Measurements from ENCODE around the gene CEP70. TPM values are rescaled to one million over a fixed set of nuclear protein-coding genes. Genes with fewer than 3 reads are reported as not detected.
"Not testable (repeated sequence)": the region's sequence is repeated elsewhere in the genome, so short reads cannot be mapped to it uniquely, and the experiment has no call there.

The CEP70 gene
- total RNA-seq, 5 donors from 2014 or later (not counting 1 experiment from before 2014, with no cell fraction given): 14.5 to 23.4 (median 21.7) TPM

DNA sequence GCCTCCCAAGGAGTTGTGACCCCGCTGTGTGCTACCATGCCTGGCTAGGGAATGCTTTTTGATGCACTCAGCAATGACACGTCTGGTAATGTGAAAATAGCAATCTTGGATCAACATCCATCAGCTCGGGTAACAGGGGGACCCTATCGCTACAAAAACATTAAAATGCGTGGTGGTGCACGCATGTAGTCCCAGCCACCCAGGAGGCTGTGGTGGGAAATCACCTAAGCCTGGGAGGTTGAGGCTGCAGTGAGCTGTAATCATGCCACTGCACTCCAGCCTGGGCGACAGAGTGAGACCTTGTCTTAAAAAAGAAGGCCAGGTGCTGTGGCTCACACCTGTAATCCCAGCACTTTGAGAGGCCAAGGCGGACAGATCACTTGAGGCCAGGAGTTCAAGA is 140.1 kb downstream of the CEP70 start:
- H3K27ac Mint-ChIP-seq; H3K4me1 ChIP-seq (ENCODE audit: control insufficient read depth in 1 of 2, extremely low read depth in 1 of 2, insufficient read depth in 2 of 2, low read length in 2 of 2); ATAC-seq (replicated peaks in 1 of 4); H3K4me3 ChIP-seq (ENCODE audit: control insufficient read depth in 1 of 2, extremely low read depth in 1 of 2, low read length in 1 of 2); POLR2A ChIA-PET; H3K27ac ChIP-seq (ENCODE audit: low read length); CTCF ChIA-PET; H3K36me3 ChIP-seq (ENCODE audit: control insufficient read depth in 2 of 2, extremely low read depth in 1 of 2, insufficient read depth in 1 of 2, low read length in 1 of 2); H3K9me3 Mint-ChIP-seq; DNase-seq; H3K4me3 Mint-ChIP-seq; H3K27me3 Mint-ChIP-seq; H3K9me3 ChIP-seq; H3K36me3 Mint-ChIP-seq: not testable (repeated sequence)
- 76% methylated on average over 7 of the region's 8 CpGs for WGBS (ENCODE audit: insufficient coverage)
- H3K4me1 Mint-ChIP-seq: peaks cover 0 to 11% (median 6%) of the 10 kb centered on the region in 3 donors
- H3K27me3 ChIP-seq (replicated peaks in 1 of 2; ENCODE audit: control insufficient read depth in 2 of 2, extremely low read depth in 1 of 2, insufficient read depth in 2 of 2, low read length in 1 of 2): peaks cover 0 to 15% of the 10 kb centered on the region in 2 experiments

DNA sequence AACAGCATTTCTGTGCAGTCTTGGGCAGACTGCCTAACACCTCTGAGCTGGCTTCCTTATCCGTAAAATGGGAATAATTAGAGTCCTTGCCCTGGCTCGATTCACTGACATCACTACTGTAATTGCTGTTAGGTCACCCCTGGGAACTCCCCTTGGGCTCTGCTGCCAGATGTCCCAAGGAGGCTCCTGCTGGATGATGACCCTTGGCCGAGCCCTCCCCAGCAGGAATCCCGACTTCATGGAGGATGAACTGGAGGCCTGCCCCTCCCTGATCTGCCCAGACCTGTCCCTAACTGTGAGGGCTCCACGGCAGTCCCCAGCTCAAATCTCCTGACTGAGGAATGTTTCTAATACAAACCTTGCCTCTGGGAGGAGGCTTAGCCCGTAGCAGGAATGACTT is 141.6 kb downstream of the CEP70 start:
- H3K27me3 Mint-ChIP-seq: peaks cover 2 to 6% of the 10 kb centered on the region in 2 donors
- H3K27ac Mint-ChIP-seq: no peak overlapping the region
- Histone ChIP-seq H3K27ac (ENCODE audit: low read length) (no peak overlapping the region), H3K9me3 (no peaks in the 10 kb centered on the region), H3K27me3 (replicated peaks in 1 of 2; ENCODE audit: control insufficient read depth in 2 of 2, extremely low read depth in 1 of 2, insufficient read depth in 2 of 2, low read length in 1 of 2) (peaks cover 0 to 15% of the 10 kb centered on the region in 2 experiments), H3K4me3 (ENCODE audit: control insufficient read depth in 1 of 2, extremely low read depth in 1 of 2, low read length in 1 of 2) (no peak overlapping the region), H3K4me1 (ENCODE audit: control insufficient read depth in 1 of 2, extremely low read depth in 1 of 2, insufficient read depth in 2 of 2, low read length in 2 of 2) (peaks cover 0 to 8% of the 10 kb centered on the region in 2 experiments), H3K36me3 (ENCODE audit: control insufficient read depth in 2 of 2, extremely low read depth in 1 of 2, insufficient read depth in 1 of 2, low read length in 1 of 2) (no peaks in the 10 kb centered on the region)
- DNase-seq (no peak), ATAC-seq (replicated peaks in 1 of 4) (no peak)
- peaks cover 0 to 11% (median 6%) of the 10 kb centered on the region in 3 donors for H3K4me1 Mint-ChIP-seq
- CTCF ChIA-PET: no interaction called here
- H3K4me3 Mint-ChIP-seq: no peak overlapping the region
- POLR2A ChIA-PET: no interaction called here
- H3K36me3 Mint-ChIP-seq: no peaks in the 10 kb centered on the region
- no peaks in the 10 kb centered on the region for H3K9me3 Mint-ChIP-seq
- WGBS (ENCODE audit: insufficient coverage): 80% methylated on average over 4 of the region's 6 CpGs

DNA sequence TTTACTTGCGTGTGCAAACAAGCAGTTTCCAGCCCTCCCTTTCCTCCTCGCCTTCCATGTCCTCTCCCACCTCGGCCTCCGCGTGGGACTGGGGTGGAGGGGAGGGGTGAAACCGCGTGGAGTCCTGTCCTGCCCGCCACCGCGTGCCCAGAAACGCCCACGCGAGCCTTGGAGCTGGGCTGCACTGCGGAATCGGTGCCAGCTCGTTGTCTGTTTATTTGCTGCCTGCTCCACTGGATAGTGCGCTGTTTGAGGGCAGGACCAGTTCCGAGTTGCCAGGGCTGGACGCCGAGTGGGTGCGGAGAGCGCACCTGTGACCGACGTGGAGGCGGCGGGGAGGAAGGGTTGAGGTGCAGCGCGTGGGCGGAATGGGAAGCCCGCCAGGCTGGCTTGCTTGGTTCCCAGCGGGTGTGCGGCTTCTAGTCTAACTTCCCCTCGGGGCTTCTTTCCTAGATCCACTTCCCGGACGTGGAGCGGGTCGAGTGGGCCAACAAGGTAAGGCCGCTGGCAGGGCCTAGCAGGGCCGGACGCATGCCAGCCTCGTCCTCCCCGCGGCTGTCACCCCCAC is 142.4 kb downstream of the CEP70 start:
- CTCF ChIA-PET: no interaction called here
- DNase-seq: no peak
- peaks cover 0 to 13% of the 10 kb centered on the region in 2 experiments for H3K27me3 ChIP-seq (replicated peaks in 1 of 2; ENCODE audit: control insufficient read depth in 2 of 2, extremely low read depth in 1 of 2, insufficient read depth in 2 of 2, low read length in 1 of 2)
- H3K4me1 Mint-ChIP-seq: peaks cover 0 to 9% (median 6%) of the 10 kb centered on the region in 3 donors
- no peak overlapping the region for H3K27ac Mint-ChIP-seq
- H3K36me3 ChIP-seq (ENCODE audit: control insufficient read depth in 2 of 2, extremely low read depth in 1 of 2, insufficient read depth in 1 of 2, low read length in 1 of 2): no peaks in the 10 kb centered on the region
- POLR2A ChIA-PET: no interaction called here
- H3K9me3 ChIP-seq: no peaks in the 10 kb centered on the region
- no peak overlapping the region for H3K27ac ChIP-seq (ENCODE audit: low read length)
- no peaks in the 10 kb centered on the region for H3K36me3 Mint-ChIP-seq
- no peaks in the 10 kb centered on the region for H3K9me3 Mint-ChIP-seq
- peaks cover 0 to 8% of the 10 kb centered on the region in 2 experiments for H3K4me1 ChIP-seq (ENCODE audit: control insufficient read depth in 1 of 2, extremely low read depth in 1 of 2, insufficient read depth in 2 of 2, low read length in 2 of 2)
- ATAC-seq (replicated peaks in 1 of 4): no peak
- WGBS (ENCODE audit: insufficient coverage): 90% methylated on average over 30 of the region's 43 CpGs
- H3K4me3 Mint-ChIP-seq: no peak overlapping the region
- peaks cover 2 to 6% of the 10 kb centered on the region in 2 donors for H3K27me3 Mint-ChIP-seq
- H3K4me3 ChIP-seq (ENCODE audit: control insufficient read depth in 1 of 2, extremely low read depth in 1 of 2, low read length in 1 of 2): no peak overlapping the region

DNA sequence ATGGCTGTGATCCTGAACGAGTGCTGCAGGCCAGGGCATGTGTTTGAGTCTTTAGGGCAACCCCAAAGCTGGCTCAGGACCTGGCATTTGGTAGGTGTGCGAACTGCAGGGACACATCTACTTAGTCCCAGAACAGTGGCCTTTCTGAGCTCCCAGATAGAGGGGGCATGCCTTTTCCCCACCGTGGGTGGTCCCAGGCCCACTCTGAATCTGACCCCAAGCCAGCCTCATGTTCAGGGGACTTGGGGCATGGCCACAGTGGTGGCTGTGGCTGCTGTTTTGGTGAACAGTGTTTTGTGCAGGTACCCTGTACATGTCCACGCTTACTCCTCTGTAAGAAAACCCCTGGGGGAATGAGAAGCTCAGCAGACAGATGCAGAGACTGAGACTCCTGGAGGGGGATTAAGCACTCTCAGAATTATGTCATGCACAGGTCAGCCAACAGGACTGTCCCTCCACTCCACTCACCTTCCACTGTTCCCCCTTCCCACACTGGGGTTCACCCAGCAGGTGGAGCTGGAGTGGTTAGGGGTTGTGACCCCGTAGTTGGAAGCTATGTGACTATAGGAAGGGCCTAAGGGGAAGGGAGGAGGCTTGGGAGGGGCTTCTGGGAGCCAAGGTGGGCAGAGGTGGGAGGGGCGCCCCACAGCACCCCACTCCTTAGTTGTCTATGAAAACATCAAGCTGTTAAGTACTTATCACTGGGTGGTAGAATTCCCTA is 143.2 kb downstream of the CEP70 start:
- Histone ChIP-seq H3K27me3 (replicated peaks in 1 of 2; ENCODE audit: control insufficient read depth in 2 of 2, extremely low read depth in 1 of 2, insufficient read depth in 2 of 2, low read length in 1 of 2) (peaks cover 0 to 8% of the 10 kb centered on the region in 2 experiments), H3K9me3 (no peaks in the 10 kb centered on the region), H3K4me3 (ENCODE audit: control insufficient read depth in 1 of 2, extremely low read depth in 1 of 2, low read length in 1 of 2) (no peak overlapping the region), H3K36me3 (ENCODE audit: control insufficient read depth in 2 of 2, extremely low read depth in 1 of 2, insufficient read depth in 1 of 2, low read length in 1 of 2) (no peaks in the 10 kb centered on the region), H3K4me1 (ENCODE audit: control insufficient read depth in 1 of 2, extremely low read depth in 1 of 2, insufficient read depth in 2 of 2, low read length in 2 of 2) (peaks cover 0 to 2% of the 10 kb centered on the region in 2 experiments), H3K27ac (ENCODE audit: low read length) (no peak overlapping the region)
- WGBS (ENCODE audit: insufficient coverage): 47% methylated on average over 3 of the region's 6 CpGs
- Mint-ChIP-seq H3K4me1 (peaks cover 0 to 2% (median 2%) of the 10 kb centered on the region in 3 donors), H3K27ac (no peak overlapping the region), H3K36me3 (no peaks in the 10 kb centered on the region), H3K27me3 (peaks cover 2 to 6% of the 10 kb centered on the region in 2 donors), H3K9me3 (no peaks in the 10 kb centered on the region), H3K4me3 (no peak overlapping the region)
- ATAC-seq (replicated peaks in 1 of 4): no peak
- ChIA-PET CTCF (no interaction called here), POLR2A (no interaction called here)
- no peak for DNase-seq

DNA sequence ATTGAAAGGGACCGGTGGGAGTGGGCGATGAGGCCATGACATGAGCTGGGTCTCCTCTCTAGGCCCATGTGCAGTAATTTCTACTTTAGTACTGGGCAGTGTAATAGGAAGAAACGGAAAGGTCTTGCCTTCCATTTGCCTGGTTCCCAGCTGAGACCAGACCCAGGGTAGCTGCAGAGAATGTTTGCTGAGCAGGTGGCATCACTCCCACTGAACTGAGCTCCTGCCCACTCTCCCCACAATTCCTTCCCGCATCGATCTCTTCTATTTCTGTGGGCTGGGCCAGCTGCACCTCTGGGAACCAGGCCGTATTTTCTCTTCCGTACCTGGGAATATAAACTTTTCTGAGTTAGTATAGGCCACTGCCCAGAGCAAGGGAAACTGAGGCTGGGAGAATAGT is 143.9 kb downstream of the CEP70 start:
- no peaks in the 10 kb centered on the region for H3K9me3 Mint-ChIP-seq
- H3K36me3 ChIP-seq (ENCODE audit: control insufficient read depth in 2 of 2, extremely low read depth in 1 of 2, insufficient read depth in 1 of 2, low read length in 1 of 2): no peaks in the 10 kb centered on the region
- no peak for DNase-seq
- no peak overlapping the region for H3K4me3 ChIP-seq (ENCODE audit: control insufficient read depth in 1 of 2, extremely low read depth in 1 of 2, low read length in 1 of 2)
- no peak overlapping the region for H3K27ac ChIP-seq (ENCODE audit: low read length)
- WGBS (ENCODE audit: insufficient coverage): no CpG with 5 or more reads among the region's 7 CpGs
- no peaks in the 10 kb centered on the region for H3K4me1 Mint-ChIP-seq
- H3K27ac Mint-ChIP-seq: no peak overlapping the region
- H3K4me3 Mint-ChIP-seq: no peak overlapping the region
- peaks cover 0 to 8% of the 10 kb centered on the region in 2 experiments for H3K27me3 ChIP-seq (replicated peaks in 1 of 2; ENCODE audit: control insufficient read depth in 2 of 2, extremely low read depth in 1 of 2, insufficient read depth in 2 of 2, low read length in 1 of 2)
- ChIA-PET POLR2A (no interaction called here), CTCF (no interaction called here)
- peaks cover 2 to 6% of the 10 kb centered on the region in 2 donors for H3K27me3 Mint-ChIP-seq
- no peaks in the 10 kb centered on the region for H3K9me3 ChIP-seq
- no peak for ATAC-seq (replicated peaks in 1 of 4)
- no peaks in the 10 kb centered on the region for H3K4me1 ChIP-seq (ENCODE audit: control insufficient read depth in 1 of 2, extremely low read depth in 1 of 2, insufficient read depth in 2 of 2, low read length in 2 of 2)
- no peaks in the 10 kb centered on the region for H3K36me3 Mint-ChIP-seq

DNA sequence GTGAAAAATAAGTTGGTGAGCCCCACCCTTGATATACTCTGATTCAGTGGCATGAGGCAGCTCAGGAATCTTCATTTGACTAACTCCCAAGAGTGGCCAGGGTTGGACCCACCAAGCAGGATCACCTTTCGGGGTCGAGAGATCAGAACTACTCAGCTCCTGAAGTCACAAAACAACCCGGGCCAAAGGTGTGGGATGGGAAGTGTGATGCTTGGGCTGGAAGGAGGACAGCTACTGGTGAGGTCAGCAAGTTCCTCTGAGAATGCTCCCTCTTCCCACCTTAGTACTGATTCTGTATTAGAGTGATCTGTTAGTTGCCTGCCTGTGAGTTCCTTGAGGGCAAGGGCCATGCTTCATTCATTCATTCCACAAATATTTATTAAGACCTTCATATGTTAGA is 144.6 kb downstream of the CEP70 start:
- H3K27me3 ChIP-seq (replicated peaks in 1 of 2; ENCODE audit: control insufficient read depth in 2 of 2, extremely low read depth in 1 of 2, insufficient read depth in 2 of 2, low read length in 1 of 2): peaks cover 0 to 8% of the 10 kb centered on the region in 2 experiments
- Mint-ChIP-seq H3K9me3 (no peaks in the 10 kb centered on the region), H3K27me3 (peaks cover 0 to under 1% of the 10 kb centered on the region in 2 donors), H3K36me3 (no peaks in the 10 kb centered on the region), H3K27ac (no peak overlapping the region), H3K4me3 (no peak overlapping the region), H3K4me1 (no peaks in the 10 kb centered on the region)
- no peak overlapping the region for H3K27ac ChIP-seq (ENCODE audit: low read length)
- no CpG with 5 or more reads among the region's 3 CpGs for WGBS (ENCODE audit: insufficient coverage)
- POLR2A ChIA-PET: no interaction called here
- ATAC-seq (replicated peaks in 1 of 4) (no peak), DNase-seq (no peak)
- no peaks in the 10 kb centered on the region for H3K36me3 ChIP-seq (ENCODE audit: control insufficient read depth in 2 of 2, extremely low read depth in 1 of 2, insufficient read depth in 1 of 2, low read length in 1 of 2)
- H3K4me3 ChIP-seq (ENCODE audit: control insufficient read depth in 1 of 2, extremely low read depth in 1 of 2, low read length in 1 of 2): no peak overlapping the region
- no peaks in the 10 kb centered on the region for H3K4me1 ChIP-seq (ENCODE audit: control insufficient read depth in 1 of 2, extremely low read depth in 1 of 2, insufficient read depth in 2 of 2, low read length in 2 of 2)
- H3K9me3 ChIP-seq: no peaks in the 10 kb centered on the region
- CTCF ChIA-PET: no interaction called here
